GDM1 (cell line): ENCODE results near the gene LCOR.

Experiments
- DNase-seq: peaks from one replicate; lab custom pipeline; 2025; lab: John Stamatoyannopoulos, UW

The LCOR gene

DNA sequence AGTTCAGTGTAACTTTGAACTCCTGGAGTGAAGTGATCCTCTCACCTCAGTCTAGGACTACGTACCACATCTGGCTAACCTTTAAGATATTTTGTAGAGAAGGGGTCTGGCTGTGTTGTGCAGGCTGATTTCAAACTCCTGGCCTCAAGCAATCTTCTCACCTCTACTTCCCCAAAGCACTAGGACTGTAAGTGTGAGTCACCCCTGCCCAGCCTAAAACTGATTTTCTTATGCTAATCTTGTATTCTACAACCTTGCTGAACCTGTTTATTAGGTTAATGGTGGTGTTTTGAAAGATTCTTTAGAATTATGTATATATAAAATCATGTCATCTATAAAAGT, 58.0 kb downstream of the LCOR start:
- DNase-seq, result no peak

DNA sequence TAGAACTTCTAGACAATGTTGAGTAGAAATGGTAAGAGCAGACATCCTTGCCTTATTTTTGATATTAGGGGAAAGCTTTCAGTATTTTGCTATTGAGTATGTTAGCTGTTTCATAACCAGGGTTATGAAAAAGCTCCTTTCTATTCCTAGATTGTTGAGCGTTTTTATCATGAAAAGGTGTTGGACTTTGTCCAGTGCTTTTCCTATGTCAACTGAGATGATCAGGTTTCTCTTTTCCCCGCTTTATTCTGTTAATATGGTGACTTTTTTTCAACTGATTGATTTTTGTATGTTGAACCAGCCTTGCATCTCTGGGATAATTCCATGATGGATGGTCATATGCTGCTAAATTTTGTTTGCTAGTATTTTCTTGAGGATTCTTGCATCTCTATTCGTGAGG, 58.5 kb downstream of the LCOR start:
- DNase-seq, result no peak

DNA sequence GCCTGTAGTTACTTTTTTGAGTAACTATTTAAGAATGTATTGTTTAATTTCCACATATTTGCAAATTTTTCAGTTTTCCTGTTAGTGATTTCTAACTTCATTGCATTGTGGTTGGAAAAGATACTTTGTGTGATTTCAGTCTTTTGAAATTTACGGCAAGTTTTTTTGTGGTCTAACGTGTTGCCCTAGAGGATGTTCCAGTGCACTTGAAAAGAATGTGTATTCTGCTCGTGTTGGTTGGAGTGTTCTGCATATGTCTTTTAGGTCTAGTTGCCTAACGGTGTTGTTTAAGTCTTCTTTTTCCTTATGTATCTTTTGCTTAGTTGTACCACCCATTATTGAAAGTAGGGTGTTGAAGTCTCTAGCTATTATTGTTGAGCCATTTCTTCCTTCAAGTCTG, 59.7 kb downstream of the LCOR start:
- no peak for DNase-seq

DNA sequence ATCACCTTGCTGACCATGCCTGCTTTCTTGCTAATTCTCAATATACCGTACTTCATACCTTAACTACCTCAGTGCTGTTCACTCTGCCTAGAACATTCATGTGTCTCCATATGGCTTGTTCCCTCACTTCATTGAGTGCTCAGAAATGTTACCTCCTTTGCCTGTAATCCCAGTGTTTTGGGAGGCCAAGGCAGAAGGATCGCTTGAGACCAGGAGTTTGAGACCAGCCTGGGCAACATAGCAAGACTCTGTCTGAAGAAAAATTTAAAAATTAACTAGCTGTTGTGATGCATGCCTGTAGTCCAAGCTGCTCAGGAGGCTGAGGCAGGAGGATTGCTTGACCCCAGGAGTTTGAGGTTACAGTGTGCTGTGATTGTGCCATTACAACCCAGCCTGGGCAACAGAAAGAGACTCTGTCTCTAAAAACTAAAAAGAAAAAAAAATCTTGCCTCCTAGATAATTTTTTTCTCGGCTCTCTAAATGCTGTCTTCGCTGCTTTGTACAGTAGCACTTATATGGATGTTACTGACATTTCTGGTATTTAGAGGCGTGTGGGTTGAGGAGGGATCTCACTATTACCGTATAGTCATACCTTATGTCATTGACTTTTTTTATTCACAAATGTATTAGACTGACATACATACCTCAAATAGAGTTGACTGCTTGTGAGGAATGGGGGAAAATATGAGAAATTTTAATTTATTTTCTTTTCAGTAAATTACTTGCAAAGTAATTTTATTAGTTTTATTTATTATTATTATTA, 63.7 kb downstream of the LCOR start:
- DNase-seq, result no peak

DNA sequence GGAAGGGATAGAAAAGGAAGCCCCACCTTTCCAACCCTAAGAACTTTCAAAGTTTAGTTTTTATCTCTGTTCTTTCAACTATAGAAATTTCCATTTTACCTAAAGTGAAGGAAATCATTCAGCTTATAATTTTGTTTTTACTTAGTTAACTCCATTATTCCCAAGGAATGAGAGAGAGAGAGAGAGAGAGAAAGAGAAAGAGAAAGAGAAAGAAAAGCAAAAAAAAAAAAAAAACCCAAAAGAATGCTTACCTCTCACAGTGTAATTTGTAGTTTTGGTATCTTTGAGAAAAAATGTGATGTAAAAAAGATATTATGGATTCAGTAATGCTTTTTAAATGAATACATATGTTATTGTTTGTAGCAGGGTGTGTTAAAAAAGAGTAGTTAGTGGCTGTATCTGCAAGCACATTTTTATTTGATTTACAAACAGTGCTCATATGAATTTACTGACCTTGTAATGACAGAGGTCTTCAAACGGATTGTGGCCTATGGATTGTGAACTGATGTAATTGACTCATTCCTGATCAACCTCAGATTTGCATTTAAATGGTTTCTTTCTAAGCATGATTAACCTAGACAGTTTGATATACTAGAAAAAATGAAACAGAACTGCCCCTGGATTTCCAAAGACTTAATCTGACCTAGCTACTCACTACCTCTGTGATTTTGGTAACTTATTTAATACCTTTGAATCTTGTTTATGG, 64.9 kb downstream of the LCOR start:
- no peak for DNase-seq

DNA sequence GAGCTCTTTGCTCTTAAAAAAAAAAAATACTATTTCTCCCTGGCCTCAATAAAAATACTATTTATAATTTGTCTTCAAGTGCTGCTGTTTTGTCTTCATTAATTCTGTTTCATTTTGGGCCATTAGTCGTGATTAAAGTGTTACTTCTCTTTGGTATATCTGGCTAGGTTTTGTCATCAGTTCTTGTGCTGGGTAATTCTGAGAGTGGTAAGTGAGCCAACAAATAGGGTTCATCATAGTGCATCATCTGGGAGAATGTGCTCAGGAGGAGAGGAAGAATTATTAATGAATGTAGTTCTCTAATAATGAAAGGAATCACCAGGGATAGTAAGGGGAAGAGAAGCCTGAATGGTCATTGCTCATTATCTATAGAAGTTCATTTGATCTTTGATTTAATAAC, 70.0 kb downstream of the LCOR start:
- DNase-seq, result no peak

DNA sequence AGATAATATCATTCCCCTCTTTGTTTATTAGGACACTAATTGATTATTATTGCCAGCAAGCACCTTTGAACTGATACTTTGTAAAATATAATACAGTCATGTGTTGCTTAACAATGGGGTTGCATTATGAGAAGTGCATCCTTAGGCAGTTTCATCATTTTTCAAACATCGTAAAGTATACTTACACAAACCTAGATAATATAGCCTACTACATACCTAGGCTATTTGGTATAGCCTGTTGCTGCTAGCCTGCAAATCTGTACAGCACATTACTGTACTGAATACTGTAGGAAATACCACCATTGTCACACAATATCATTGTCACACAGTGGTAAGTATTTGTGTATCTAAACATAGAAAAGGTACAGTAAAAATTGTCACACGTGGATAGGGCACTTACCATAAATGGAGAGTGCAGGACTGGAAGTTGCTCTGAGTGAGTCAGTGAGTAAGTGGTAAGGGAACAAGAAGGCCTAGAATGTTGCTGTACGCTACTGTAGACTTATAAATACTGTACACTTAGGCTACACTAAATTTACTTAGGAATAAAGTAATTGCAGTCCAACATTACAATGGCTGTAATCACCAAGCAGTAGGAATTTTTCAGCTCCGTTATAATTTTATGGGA, 70.7 kb downstream of the LCOR start:
- no peak for DNase-seq

DNA sequence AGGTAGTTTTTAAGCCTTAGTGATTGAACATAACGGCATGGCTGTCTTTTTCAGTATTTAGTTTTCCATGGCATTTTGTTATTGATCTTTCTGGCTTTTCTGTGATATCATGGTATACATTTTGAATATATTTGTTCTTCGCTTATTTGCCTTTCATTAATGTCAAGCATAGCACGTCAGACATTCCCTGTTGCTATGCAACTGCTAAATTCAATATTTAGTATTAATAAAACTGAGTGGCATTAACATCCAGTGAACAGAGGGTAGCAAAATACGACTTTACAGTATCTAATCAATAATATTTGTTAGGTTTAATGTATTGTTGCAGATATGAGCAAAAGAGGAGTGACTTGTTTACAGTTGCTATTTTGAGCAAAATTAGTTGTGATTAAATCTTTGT, 72.5 kb downstream of the LCOR start:
- no peak for DNase-seq

DNA sequence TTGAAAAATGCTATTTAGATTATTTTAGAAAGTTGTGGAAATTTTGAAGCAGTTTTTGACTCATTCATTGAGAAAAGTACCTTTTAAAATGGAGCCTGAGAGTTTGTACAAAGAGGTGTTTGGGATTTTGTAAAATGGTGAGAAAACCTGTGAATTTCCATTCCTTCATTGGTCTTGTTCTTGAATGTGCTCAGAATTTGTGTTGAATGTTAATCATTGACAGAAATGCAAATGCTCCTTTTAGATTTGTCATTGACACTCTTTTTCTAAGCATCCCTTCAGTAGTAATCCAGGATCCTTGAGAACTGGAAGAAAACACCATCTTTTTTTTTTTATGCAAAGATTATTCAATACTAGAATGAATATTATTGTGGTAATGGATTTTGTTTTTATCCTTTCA, 74.8 kb downstream of the LCOR start:
- DNase-seq, result no peak

DNA sequence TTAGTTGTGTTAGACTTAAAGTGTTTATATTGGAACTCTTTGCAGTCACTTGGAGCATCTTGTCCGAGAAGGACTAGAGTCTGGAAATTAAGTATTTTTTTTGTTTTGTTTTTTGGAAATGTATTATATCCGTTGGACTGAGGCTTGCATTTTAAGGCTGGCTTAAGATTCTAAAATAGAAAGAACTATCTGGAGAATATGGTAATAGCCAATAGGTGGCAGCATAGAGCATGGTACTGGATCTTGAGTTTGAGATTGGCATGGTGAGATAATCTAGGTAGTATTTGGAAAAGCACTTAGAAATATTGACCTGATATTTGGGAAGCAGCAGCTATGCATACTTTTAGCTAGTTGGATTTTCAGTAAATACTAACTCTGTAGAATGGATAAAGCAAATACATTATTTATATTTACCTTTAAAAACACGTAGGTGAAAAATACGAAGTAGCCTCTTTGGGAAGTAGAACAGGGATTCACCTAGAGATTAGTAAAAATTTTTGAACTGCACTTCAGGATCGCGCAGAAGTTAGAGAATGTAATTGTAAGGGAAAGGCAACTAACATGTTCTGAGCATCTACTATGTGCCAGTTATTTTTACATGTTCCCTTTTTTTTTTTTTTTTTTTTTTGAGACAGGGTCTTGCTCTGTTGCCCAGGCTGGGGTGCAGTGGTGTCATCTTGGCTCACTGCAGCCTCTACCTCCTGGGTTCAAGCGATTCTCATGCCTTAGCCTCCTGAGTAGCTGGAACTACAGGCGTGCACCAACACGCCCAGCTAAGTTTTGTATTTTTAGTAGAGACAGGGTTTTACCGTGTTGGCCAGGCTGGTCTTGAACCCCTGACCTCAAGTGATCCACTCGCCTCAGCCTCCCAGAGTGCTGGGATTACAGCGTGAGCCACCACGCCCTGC, 78.6 kb downstream of the LCOR start:
- DNase-seq, result no peak

DNA sequence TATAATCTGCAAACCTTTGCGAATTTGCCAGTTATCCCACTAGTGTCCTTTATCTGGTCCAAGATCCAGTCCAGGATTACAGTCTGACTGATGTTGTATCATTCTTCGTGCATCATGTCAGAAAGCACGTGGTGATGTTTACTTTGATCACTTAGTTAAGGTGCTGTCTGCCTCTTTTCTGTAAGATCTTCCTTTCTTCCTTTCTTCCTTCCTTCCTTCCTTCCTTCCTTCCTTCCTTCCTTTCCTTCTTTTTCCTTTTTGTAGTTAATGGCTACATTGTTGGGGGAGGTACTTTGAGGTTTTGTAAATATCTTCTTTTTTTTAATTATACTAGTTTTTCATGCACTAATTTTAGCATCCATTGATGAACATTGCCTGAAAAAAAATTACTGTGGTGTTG, 80.3 kb downstream of the LCOR start:
- DNase-seq, result no peak

DNA sequence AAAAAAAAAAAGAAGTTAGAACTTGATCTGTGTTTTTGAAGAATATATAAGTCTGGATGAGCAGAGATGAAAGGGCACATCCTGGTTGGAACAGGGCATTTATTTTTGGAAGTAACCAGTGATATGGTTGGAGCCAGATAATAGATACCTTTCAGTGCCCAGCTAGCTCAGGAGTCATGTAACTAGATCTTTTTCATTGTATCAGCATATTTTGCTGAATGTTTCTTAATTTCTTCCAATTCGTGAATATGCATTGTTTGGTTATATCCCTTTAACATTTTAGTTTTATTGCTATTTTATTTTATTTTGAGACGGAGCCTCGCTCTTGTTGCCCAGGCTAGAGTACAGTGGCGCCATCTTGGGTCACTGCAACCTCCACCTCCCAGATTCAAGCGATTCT, 81.8 kb downstream of the LCOR start:
- no peak for DNase-seq

DNA sequence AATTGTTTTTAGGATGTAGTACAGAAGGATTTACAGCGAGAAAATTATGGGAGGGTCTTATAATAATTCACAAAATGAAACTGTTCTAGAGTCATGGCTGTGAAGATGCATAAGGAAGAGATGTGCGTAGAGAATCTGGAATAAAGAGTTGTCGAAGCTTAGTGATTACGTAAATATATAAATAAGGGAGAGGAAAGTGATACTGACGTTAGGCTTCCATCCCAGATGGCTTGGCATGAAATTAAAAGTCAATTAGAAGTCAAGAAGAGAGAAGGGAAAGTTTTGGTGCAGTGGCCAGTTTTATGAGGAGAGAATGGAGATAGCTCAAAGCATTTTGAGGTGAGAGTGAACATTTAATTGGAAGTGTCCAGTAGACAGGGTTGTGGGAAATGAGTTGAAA, 85.5 kb downstream of the LCOR start:
- no peak for DNase-seq

DNA sequence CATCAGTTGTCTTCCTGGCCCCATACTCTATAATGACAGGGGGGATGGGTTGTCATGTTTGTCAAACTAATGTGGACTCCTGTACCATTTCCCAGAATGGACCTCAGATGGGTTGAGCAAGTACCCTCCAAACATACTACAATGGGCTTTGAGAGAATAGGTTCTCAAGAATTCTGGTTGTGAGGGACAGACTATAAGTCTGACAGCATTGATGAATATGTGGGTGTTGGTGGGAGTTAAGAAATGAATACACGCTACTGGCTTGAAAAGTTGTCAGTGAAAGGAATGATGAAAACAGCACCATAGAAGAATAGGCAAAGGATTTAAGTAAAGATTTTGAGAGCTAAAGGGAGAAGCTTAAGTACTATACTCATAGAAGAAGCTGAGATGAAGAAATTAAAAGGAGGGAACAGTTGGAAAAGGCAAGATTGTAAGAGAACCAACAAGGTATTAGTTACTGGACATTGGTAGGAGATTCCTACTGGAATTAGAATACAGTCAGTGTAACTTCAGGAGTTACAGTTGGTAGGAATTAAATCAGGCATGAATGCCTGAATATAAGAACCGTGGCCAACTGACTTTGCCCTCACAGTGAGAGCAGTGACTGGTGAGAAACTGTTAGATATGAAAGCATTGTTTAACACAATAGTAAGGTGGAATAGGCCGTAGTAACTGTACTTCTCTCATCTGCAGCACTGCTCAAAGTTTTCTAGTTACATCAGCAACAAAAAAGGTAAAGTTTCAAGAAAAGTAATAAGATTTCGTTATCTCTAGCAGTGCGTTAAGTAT, 86.3 kb downstream of the LCOR start:
- DNase-seq, result no peak

DNA sequence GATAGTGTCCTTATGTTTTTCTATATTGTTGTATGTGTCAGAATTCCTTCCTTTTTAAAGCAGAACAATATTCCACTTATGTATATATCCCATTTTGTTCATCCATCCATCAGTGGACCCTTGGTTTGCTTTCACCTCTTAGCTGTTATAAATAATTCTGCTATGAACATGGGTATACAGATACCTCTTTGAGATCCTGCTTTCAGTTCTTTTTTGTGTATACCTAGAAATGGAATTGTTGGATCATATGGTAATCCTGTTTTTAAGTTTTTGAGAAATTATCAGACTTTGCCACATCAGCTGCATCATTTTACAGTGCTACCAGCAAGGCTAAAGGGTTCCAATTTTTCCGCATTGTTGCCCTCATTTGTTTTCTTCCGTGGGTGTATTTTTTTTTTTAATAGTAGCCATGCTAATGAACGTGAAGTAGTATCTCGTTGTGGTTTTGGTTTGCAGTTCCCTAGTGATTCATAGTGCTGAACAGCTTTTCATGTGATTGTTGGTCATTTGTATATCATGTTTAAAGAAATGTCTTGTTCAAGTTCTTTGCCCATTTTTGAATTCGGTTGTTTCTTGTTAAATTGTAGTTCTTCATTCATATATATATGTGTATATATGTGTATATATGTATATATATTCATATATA, 87.8 kb downstream of the LCOR start:
- DNase-seq, result no peak

DNA sequence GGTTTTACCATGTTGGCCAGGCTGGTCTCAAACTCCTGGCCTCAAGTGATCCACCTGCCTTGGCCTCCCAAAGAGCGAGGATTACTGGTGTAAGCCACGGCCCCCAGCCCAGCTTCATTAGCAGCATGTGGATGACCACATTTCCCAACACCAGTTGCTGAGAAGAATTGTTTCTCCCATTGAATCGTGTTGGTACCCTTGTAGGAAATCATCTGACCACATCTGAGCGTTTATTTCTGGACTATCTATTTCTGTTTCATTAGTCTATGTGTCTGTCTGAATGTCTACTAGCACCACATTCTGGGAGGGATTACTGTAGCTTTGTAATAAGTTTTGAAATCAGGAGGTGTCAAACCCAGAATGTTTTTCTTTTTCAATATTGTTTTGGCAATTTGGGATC, 89.6 kb downstream of the LCOR start:
- DNase-seq, result no peak

DNA sequence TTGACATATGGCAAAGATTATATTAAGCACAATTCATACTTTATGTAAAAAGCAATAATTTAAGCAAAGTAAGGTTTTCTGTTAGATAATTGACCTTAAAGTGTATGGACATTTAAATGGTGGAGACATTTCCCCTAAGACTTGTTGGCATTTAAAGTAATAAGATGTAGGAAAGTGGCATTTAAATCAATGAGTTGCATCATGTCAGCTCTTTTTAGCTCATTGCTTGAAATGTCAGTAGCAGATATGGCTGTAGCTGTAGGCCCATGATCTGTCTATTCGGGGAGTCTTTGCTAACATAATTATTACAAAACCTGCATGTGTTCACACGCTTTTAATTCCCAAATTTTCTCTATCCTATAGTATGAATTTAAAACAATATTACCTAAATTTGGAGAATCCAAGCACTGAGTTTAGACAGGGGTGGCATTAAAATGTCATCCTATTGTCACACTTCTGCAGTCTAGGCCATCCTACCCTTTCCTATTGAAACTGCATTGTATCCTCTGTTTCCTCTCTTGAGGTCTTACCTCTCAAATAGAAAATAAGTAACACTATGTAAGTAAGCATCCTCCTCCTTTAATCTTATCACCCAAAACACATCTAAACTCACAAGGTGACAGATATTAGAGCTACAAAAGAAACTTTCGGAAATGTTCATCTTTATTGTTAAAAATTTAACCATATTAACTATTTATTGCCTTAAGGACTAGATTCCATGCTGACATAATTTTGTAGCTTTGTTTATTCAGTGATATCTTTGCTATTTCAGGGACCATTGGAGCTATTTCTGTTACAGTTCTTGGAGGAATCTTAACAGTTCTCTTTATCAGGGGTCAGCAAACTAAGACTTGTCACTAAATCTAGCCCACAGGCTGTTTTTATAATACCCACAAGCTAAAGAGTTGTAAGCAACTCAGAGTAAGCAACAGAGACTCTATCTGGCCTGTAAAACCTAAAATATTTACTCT, 91.2 kb downstream of the LCOR start:
- DNase-seq, result no peak

DNA sequence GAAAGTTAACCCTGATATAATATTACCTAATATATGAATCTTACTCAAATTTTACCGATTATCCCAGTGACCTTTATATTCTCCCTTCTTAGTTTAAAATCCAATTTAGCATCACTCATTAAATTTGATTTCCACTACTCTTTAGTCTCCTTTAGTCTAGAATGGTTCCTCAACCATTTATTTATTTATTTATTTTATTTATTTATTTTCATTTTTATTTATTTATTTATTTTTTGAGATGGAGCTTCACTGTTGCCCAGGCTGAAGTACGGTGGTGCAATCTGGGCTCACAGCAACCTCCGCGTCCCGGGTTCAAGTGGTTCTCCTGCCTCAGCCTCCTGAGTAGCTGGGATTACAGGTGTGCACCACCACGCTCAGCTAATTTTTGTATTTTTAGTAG, 92.8 kb downstream of the LCOR start:
- DNase-seq, result no peak

DNA sequence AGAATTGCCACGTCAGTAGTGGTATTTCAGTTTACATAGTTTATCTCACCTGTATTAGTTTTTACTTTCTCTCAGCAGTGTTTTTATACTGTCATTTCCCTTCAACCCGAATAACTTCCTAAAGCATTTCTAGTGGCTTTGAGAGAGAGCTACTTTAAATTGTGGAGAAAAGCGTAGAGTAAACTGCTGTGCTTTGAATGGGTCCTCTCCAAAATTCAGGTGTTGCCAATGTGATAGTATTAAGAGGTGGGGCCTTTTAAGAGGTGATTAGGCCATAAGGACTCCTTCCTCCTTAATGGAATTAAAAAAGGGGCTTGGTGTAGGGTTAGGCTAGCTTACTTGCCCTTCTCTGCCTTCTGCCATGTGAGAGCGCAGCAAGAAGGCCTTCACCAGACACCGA, 98.4 kb downstream of the LCOR start:
- no peak for DNase-seq

DNA sequence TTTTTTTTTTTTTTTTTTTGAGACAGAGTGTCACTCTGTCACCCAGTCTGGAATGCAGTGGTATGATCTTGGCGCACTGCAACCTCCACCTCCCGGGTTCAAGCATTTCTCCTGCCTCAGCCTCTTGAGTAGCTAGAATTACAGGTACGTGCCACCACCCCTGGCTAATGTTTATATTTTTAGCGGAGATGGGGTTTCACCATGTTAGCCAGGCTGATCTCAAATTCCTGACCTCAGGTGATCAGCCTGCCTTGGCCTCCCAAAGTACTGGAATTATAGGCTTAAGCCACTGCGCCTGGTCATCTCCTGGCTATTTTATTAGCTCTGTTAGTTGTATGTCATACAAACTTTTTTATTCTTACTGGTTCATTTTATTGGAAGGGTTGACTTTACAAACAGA, 103.0 kb downstream of the LCOR start:
- no peak for DNase-seq
